ENCODE measurements around the gene STK33.
A peak's percentile ranks its signal among the peaks of the same experiment; 100 is the strongest.
"Not testable (repeated sequence)": the region's sequence is repeated elsewhere in the genome, so short reads cannot be mapped to it uniquely, and the experiment has no call there.

The STK33 gene

GRCh38 chr11:8484251-8484650, 109.8 kb downstream of the STK33 start:
- H3K27me3 ChIP-seq (replicated peaks; ENCODE audit: control insufficient read depth, insufficient read depth, low read length): no peaks in the 10 kb centered on the region
- no peak for DNase-seq (ENCODE audit: extremely low read depth, insufficient read length)
- H3K4me3 ChIP-seq (replicated peaks; ENCODE audit: low read depth, low read length): no peak overlapping the region
- H3K36me3 ChIP-seq (ENCODE audit: control insufficient read depth, insufficient read depth, low read length): no peaks in the 10 kb centered on the region
- TF ChIP-seq CTCF (IDR thresholded peaks at IDR 0.05; ENCODE audit: insufficient read depth, low read length, poor library complexity, severe bottlenecking): no peak

GRCh38 chr11:8480858-8481257, 113.2 kb downstream of the STK33 start:
- Histone ChIP-seq H3K36me3 (ENCODE audit: control insufficient read depth, insufficient read depth, low read length) (no peaks in the 10 kb centered on the region), H3K4me3 (replicated peaks; ENCODE audit: low read depth, low read length) (no peak overlapping the region), H3K27me3 (replicated peaks; ENCODE audit: control insufficient read depth, insufficient read depth, low read length) (no peaks in the 10 kb centered on the region)
- DNase-seq (ENCODE audit: extremely low read depth, insufficient read length): no peak
- no peak for TF ChIP-seq CTCF (IDR thresholded peaks at IDR 0.05; ENCODE audit: insufficient read depth, low read length, poor library complexity, severe bottlenecking)

- H3K27me3 ChIP-seq (replicated peaks; ENCODE audit: control insufficient read depth, insufficient read depth, low read length): no peaks in the 10 kb centered on the region
- H3K4me3 ChIP-seq (replicated peaks; ENCODE audit: low read depth, low read length): no peak overlapping the region
- TF ChIP-seq CTCF (IDR thresholded peaks at IDR 0.05; ENCODE audit: insufficient read depth, low read length, poor library complexity, severe bottlenecking): no peak
- no peaks in the 10 kb centered on the region for H3K36me3 ChIP-seq (ENCODE audit: control insufficient read depth, insufficient read depth, low read length)
- peak; percentile 35 for DNase-seq (ENCODE audit: extremely low read depth, insufficient read length)
Measured at GRCh38 chr11:8477680-8478079, 116.3 kb downstream of the STK33 start.

- DNase-seq (ENCODE audit: extremely low read depth, insufficient read length): no peak
- Histone ChIP-seq H3K4me3 (replicated peaks; ENCODE audit: low read depth, low read length) (no peak overlapping the region), H3K36me3 (ENCODE audit: control insufficient read depth, insufficient read depth, low read length) (no peaks in the 10 kb centered on the region), H3K27me3 (replicated peaks; ENCODE audit: control insufficient read depth, insufficient read depth, low read length) (no peaks in the 10 kb centered on the region)
- no peak for TF ChIP-seq CTCF (IDR thresholded peaks at IDR 0.05; ENCODE audit: insufficient read depth, low read length, poor library complexity, severe bottlenecking)
Measured at GRCh38 chr11:8477151-8477550, 116.9 kb downstream of the STK33 start.

- H3K4me3 ChIP-seq (replicated peaks; ENCODE audit: low read depth, low read length); DNase-seq (ENCODE audit: extremely low read depth, insufficient read length); H3K36me3 ChIP-seq (ENCODE audit: control insufficient read depth, insufficient read depth, low read length); H3K27me3 ChIP-seq (replicated peaks; ENCODE audit: control insufficient read depth, insufficient read depth, low read length): not testable (repeated sequence)
Measured at GRCh38 chr11:8467806-8468205, 126.2 kb downstream of the STK33 start.

GRCh38 chr11:8467356-8467755, 126.7 kb downstream of the STK33 start:
- not testable (repeated sequence) for H3K27me3 ChIP-seq (replicated peaks; ENCODE audit: control insufficient read depth, insufficient read depth, low read length); H3K36me3 ChIP-seq (ENCODE audit: control insufficient read depth, insufficient read depth, low read length); H3K4me3 ChIP-seq (replicated peaks; ENCODE audit: low read depth, low read length); DNase-seq (ENCODE audit: extremely low read depth, insufficient read length)

GRCh38 chr11:8466884-8467283, 127.1 kb downstream of the STK33 start:
- H3K27me3 ChIP-seq (replicated peaks; ENCODE audit: control insufficient read depth, insufficient read depth, low read length): not testable (repeated sequence)

More at GRCh38 chr11:8466884-8467283, 127.1 kb downstream of the STK33 start:
- DNase-seq (ENCODE audit: extremely low read depth, insufficient read length); H3K36me3 ChIP-seq (ENCODE audit: control insufficient read depth, insufficient read depth, low read length); H3K4me3 ChIP-seq (replicated peaks; ENCODE audit: low read depth, low read length): not testable (repeated sequence)

All from GM06990 (cell line).